GM19452 (cell line): Measurements from ENCODE around the gene EDA.
"Not testable (repeated sequence)": the region's sequence is repeated elsewhere in the genome, so short reads cannot be mapped to it uniquely, and the experiment has no call there.

ENCODE experiments used
- ATAC-seq: cut with Tn5 transposase; IDR thresholded peaks from one replicate; pipeline ENCODE4 v1.9.1; 2021; ENCODE audit not compliant: unreplicated experiment

EDA gene

DNA sequence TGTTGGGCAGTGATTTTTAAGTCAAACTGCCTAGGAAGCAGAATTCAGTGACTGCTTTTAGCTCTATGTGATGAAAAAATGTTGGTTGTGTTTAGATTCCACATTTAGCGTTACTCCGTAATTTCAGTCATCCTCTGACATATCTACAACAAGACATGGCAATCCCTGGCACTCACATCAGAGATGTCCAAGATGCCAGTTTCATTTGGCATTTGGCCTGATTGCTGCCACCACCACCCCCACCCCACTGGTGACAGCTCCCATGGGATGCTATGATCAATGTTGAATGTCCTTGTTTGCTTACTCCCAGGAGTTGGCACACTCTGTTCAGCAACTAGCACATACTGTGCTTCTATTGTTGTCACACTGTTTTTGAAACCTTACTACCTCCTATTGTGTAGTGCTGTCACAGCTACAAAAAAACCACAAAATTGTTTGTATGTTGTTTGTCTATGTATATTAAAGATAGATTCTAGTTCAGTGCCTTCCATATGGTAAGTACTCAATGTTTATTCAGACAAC is 332.4 kb downstream of the EDA start:
- no peak for ATAC-seq

DNA sequence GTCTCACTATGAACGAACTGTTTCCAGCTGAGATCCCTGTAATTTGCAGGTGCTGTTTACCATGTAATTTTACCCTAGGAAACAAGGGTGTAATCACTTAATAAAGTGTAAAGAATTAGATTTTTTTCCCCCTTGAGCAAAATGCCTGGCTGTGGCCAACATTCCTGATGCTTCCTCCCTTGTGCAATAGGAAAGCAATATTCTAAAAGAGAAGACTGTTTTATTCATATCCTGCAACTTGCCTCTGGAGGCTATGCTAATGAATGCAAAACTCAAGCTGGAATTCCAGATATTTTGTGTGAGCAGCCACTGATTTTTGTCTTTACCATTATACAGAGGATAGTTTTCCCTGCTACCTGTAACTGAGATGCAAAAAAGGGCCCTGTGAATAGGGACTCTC is 335.8 kb downstream of the EDA start:
- no peak for ATAC-seq

DNA sequence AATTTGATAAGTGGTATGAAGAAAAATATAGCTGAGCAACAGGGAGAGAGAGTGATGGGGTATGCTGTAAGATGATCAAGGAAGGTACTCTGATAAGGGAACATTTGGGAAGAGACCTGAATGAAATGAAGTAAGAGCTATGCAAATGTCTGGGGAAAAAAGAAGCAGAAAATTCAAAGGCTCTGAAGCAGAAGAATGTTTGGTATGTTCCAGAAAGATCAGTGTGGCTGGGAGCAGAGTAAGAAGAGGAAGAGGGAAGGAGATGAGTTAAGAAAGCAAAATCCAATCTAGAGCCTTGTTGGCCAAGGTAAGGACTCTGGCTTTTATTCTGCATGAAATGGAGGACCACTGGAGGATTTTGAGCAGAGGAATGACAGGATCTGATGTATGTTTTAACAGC is 343.8 kb downstream of the EDA start:
- ATAC-seq, result no peak

DNA sequence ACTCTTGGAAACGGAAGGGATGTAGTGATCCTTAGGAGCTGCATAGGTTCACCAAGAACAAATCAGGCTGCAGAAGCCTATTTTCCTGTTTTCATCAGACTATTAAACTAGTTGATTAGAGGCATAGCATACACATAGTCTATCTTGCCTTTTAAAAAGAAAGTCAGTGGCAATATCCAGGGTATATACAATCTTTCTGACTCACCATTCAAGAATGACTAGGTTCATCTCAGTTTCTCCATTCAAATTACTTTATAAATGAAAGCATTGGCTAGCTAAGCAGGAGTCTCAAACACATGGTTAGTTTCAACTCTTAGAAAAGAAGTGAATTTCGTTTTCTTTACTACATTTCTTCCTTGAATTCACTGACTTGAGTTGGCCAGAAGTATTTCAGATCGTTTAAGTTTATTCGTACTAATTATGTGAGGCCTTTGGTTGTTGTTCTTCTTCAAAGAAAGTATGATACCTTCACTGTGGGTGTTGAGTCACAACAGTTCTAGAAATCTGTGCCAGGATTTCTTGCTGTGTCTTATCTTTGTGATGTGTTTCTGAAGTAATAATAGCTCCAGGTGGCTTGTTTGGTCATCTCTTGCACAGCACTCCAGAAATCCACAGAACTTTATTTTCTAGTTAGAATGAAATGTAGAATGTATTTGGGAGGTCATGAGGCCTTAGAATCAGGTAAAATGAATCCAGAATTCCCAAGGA is 345.6 kb downstream of the EDA start:
- no peak for ATAC-seq

GRCh38 chrX:69968950-69969349 is 353.0 kb downstream of the EDA start:
- ATAC-seq, result no peak

- ATAC-seq, result no peak
These were observed 353.5 kb downstream of the EDA start for GRCh38 chrX:69969460-69969859.

GRCh38 chrX:69987691-69988090 is 371.8 kb downstream of the EDA start:
- no peak for ATAC-seq

DNA sequence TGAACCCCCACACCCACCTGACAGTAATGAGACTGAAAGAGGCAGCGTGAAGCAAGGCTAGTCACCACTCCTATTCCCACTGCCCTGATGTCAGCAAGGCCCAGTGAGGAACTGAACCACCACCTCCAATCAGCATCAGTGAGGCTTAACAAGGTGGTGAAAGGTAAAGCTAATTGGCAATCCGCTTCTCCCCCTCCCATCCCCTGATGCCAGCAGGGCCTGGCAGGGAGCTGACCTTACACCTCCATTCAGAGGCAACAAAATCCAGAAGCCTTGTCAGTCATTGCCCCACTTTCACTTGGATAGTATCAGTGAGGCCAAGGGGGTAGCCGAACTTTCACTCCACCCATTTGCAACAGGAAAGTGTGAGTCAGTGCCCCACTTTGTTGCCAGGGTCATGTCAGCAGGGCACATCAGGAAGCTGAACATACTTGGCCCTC is 373.1 kb downstream of the EDA start:
- no peak for ATAC-seq

DNA sequence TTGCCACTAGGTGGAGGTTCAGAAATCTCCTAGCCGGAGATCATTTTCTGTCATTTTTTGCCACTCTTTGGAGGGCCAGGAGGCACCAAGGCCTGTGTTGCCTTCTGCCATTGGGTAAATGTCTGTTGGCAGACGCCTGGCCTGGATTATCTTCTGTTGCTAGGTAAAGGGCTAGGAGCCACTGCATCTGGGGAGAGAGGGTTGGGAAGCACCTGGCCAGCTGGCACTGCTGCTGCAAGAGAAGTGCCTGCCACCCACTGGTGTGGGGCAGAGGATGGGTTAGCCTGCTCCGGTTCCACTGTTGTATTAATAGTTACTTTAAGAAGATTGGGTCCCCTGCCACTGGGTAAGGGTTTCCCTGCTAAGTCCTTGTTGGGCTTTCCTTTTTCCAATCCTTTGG is 375.8 kb downstream of the EDA start:
- no peak for ATAC-seq

- ATAC-seq, result no peak
These were observed 377.6 kb downstream of the EDA start for GRCh38 chrX:69993494-69993893.

GRCh38 chrX:69995362-69996112 is 379.6 kb downstream of the EDA start:
- no peak for ATAC-seq

DNA sequence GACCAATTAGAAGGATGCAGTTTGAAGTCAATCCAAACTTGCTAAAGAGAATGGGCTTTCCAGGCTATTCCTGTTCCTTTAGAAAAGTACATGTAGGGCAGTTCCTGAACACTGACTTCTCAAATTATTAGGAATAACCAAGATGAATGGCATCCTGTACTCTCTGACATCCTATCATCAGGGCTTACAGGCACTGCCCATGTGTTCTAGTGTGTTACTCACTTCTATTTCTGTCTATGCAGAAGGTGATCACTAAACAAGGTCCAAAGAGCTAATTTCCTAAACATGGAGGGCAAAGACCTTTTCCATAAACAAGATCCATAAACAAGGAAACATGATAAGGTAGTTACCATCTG is 380.2 kb downstream of the EDA start:
- ATAC-seq, result no peak

- ATAC-seq, result not testable (repeated sequence)
These were observed 382.4 kb downstream of the EDA start for GRCh38 chrX:69998299-69998698.

GRCh38 chrX:70001269-70001668 is 385.4 kb downstream of the EDA start:
- no peak for ATAC-seq

DNA sequence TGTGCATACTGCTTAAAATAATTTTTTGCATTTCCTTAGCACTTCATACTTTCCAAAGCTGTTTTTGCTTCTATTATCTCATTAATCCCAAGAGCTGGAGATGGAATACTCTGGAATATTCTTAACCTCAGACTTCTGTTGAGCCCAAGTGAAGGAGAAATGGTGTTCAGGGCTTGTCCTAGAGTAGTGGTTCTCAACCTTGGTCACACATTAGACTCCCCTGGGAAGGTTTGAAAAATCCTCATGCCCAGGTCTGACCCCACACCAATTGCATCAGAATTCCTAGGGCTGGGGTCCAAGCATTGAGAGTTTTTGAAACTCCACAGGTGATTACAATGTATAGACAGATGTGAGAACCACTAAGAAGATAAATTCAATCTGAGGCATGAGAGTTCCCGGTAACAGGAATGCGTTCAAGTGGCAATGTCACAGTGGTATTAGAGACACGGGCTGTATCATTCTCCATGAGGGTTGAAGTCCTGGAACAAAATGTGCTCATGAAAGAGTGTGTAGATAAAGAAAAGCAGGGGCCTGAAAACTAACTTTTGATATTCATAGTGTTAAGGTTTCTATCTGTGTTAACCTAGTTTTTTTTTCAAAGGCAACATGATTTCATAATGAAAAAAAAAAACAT is 385.9 kb downstream of the EDA start:
- ATAC-seq, result no peak

DNA sequence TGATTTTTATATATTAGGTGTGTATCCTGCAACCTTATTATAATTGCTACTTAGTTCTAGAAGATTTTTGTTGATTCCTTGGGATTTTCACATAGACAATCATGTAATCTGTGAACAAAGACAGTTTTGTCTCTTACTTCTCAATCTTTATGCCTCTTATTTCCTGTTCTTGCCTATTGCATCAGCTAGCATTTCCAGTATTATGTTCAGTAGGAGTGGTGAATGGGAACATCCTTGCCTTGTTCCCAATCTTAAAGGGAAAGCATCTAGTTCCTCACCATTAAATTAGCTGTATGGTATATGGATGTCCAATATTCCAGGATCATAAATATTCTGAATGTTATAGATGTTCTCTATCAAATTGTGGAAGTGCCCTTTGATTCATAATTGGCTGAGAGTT is 392.0 kb downstream of the EDA start:
- ATAC-seq, result no peak

GRCh38 chrX:70009049-70009448 is 393.1 kb downstream of the EDA start:
- ATAC-seq, result no peak

DNA sequence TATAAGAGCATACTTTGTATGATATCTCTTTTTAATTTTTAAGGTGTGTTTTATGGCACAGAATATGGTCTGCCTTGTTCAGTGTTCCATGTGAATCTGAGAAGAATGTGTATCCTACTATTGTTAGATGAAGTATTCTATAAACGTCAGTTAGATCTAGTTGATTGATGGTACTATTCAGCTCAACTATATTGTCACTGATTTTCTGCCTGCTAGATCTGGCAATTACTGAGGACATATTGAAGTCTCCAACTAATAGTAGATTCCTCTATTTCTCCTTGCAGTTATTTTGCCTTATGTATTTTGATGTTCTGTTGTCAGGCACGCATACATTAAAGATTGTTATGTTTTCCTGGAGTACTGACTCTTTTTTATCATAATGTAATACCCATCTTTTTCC is 394.1 kb downstream of the EDA start:
- no peak for ATAC-seq

GRCh38 chrX:70012756-70013155 is 396.8 kb downstream of the EDA start:
- ATAC-seq, result no peak

DNA sequence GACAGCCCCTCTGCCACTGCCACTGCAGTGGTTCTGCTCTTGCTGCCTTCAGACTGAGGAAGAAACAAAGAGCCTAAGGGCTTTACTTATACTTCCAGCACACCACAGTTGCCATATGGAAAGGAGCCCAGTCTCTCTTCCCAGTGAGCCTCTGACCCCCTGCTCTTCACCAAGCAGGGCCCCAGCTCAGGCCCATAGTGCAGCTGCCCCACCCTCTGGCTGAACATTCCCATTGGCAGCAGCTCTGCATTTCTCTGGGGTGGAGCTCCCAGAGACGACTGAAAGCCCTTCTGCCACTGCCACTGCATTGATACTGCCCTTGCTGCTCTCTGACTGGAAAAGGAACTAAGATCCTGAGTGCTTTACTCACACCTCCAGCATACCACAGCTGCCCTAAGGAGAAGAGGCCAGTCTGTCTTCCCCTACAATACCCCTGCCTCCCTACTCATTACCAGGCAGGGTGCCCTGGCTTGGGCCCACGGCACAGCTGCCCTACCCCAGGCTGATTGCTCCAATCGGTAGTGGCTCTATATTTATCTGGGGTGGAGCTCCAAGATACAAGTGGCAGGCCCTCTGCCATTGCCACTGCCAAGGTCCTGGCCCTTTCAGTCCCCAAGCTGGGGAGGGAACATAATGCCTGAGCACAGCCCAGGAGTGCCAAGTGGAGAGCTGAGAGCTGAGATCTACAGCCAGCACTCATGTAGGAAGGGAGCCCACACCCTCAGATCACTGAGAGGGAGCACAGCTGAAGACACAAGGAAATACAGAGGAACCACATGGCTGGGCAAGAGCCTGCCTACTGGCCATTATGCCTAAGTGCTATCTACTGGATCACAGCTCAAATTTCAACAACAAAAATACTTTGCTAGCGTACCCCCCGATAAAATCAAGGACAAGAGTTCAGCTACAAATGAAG is 397.8 kb downstream of the EDA start:
- no peak for ATAC-seq

DNA sequence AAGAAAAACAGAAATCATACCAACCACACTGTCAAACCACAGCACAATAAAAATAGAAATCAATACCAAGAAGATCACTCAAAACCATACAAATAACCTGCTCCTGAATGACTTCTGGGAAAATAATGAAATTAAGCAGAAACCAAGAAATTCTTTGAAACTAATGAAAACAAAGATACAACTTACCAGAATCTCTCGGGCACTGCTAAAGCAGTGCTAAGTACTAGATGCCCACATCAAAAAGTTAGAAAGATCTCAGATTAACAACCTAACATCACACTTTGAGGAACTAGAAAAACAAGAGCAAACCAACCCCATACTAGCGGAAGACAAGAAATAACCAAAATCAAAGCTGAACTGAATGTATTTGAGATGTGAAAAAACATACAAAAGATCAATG is 400.6 kb downstream of the EDA start:
- no peak for ATAC-seq
